Posterior vena cava (tissue), 2 donors: Measurements from ENCODE around the gene FAM180A. TPM values are rescaled to one million over a fixed set of nuclear protein-coding genes. Genes with fewer than 3 reads are reported as not detected.

Source experiments
- DNase-seq: peaks from one replicate; pipeline ENCODE4 v3.0.0-alpha.2; 2020; ENCODE audit warnings: low spot score
- intact Hi-C, 2 donors: fragments of 100-400 bp; cut with DNase I; formaldehyde crosslinking; loops; one replicate each; pipeline versions ENCODE4 v1.14.1 to v1.14.2; 2022 to 2023
- total RNA-seq, 2 donors: library from RNA; stranded (reverse); fragmentation: NEBNext Ultra II Directional; extraction: Animal tissue kit (Norgen Biotek cat#: 25700); gene quantifications; one replicate each; pipeline ENCODE4 v1.2.1, GENCODE V29; 2021
- donor health status: DM: yes; HTN: yes; CAD: no.
- donor health status: DM: yes; HTN: yes; CAD: no.

FAM180A gene
- total RNA-seq, 2 donors from 2014 or later: 11.9 to 38.1 TPM

GRCh38 chr7:135718794-135719437 lies 29.7 kb downstream of the FAM180A start:
- intact Hi-C loops: no loop called here
- DNase-seq: no peak

- intact Hi-C loops: no loop called here
- DNase-seq: no peak
These were observed 30.4 kb downstream of the FAM180A start for GRCh38 chr7:135718219-135718618.

DNA sequence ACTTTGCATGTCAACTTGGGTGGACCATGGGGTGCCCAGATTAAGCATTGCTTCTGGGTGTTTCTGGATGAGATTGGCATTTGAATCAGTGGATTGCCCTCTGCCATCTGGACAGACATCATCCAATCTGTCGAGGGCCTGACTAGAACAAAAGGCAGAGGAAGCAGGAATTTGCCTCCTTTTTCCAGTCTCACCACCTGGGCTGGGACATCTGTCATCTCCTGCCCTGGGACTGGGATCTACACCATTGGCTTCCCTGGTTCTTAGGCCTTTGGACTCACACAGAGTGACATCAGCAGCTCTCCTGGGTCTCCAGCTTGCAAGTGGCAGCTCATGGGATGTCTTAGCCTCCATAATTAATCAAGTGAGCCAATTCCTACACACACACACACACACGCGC lies 30.9 kb downstream of the FAM180A start:
- DNase-seq: no peak
- intact Hi-C loops: no loop called here

DNA sequence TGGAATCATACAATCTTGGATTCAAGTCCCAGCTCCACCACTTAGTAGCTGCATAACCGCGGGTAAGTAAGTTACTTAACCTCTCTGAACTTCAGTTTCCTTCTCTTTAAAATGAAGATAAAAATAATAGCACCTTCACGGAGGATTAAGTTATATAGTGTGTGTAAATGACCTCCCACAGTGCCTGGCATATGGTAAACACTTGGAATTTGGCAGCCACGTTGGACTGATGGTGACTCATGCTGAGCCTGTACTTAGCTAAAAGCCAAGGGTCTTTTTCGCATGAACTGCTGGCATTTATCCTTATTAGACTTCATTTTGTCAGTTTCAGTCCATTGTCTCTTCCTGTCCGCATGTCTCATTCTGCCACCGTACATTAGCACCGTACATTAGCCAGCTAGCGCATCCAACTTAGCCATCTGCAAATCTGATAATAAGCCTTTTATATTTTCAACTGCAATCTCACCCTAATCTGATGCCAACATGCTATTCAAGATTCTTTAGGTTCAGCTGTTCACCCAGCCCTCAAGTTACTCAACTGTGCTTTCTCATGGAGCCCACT lies 31.9 kb downstream of the FAM180A start:
- intact Hi-C loops: no loop called here
- DNase-seq: no peak

- intact Hi-C loops: no loop called here
- DNase-seq: no peak
These were observed 32.9 kb downstream of the FAM180A start for GRCh38 chr7:135715673-135716072.

GRCh38 chr7:135715055-135715522 lies 33.5 kb downstream of the FAM180A start:
- no peak for DNase-seq
- intact Hi-C loops: no loop called here

DNA sequence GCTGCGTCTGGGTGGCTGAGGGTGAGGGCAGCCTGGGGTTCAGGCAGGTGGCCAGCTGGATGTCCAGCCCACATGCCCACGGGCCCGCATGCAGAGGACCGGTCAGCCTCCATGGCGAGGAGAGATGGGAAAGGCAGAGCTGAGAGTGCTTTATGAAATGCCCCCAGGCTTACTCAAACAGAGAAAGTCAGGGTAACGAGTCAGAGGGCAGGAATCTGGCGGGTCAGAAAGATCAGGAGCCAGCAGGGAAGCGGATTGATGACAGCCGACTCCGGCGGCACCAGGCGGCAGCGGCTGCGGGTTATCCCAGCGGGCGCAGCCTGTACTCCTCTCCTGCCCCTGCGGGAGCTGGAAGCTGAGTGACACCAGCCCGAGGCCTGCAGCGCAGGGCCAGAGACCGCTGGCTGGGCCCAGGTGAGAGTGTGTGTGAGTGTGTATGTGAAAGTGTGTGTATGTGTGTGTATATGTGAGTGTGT lies 34.0 kb downstream of the FAM180A start:
- no peak for DNase-seq
- intact Hi-C loops: no loop called here

DNA sequence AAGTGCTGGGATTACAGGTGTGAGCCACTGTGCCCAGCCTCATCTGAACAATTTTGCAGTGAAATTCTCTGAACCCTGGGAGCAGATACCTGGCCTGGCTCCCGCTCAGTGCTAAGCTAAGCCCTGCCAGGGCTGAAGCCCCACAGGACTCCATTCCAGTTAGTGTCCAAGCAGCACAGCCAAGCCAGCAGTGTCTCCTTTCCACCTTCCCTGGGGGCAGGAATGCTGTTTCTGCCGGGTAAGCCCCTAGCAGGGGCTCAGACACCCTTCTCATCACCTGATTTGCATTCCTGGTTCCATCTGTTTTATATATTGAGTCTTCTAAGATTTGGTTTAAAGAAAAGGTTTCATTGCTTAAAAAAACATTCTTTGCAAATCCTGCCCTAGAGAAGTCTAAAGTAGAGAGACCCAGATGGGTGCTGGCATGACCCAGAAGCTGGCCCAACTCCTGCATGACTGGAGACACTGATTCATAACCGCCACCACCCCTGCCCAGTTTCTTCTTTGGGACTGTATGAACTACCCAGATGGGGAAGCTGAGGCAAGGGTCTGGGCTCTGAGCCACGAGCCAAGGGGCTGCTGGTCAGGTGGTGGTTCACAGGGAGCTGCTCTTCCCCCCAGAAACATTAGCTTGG lies 34.7 kb downstream of the FAM180A start:
- intact Hi-C loops: no loop called here
- DNase-seq: no peak

GRCh38 chr7:135712796-135713195 lies 35.8 kb downstream of the FAM180A start:
- DNase-seq: no peak
- intact Hi-C loops: no loop called here

GRCh38 chr7:135712182-135712782 lies 36.3 kb downstream of the FAM180A start:
- DNase-seq: no peak
- intact Hi-C loops: no loop called here

GRCh38 chr7:135711139-135711469 lies 37.5 kb downstream of the FAM180A start:
- intact Hi-C loops: no loop called here
- no peak for DNase-seq

DNA sequence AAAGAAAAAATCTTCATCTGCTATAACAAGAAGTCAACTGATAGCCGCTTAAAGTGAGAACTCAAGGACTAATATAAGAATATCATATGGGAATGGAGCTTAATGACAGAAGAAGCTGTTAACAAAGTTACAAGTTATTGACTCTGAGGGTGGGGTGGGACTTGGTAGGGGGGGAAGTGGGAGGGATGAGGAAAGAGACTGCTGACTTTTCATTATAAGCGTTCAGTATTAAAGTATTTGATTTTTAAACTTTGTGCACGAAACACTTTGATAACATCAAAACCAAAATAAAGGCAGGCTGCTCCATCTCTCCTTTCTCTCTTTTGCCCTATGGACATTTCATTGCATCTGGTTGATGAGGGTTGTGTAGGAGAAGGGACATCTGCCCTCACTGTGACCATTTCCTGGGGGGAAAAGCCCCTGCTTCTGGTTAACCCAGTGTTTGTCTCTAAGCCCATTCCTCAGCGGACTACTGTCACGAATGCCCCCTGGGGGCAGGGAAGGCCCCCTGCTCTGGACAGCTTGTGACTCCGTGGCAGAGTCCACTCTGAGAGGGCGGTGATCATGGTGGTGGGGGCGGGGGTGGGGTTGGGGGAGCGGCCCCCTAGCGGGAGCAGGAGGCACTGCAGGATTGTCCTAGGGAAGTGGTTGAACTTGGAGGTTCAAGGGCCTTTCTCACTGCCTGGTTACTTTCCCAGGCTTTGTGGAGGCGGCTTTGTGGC lies 38.0 kb downstream of the FAM180A start:
- intact Hi-C loops: no loop called here
- no peak for DNase-seq

DNA sequence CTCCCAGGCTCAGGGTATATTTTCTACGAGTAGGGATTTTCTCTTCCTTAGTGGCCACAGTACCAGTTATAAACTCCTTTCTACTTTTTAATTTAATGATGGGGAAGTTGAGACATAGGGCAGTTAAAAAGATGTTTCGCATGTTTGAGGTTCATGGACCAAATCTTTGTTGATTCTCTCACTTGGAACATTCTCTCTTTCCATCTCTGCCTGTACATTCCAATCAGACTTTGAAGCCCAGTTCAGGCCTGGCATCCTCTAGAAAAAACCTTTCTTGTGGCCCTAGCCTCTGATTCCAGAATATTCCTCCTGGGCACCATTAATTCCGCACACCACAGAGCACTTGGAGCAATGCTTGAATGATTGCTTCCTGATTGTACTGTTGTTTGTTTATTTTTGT lies 39.1 kb downstream of the FAM180A start:
- no peak for DNase-seq
- intact Hi-C loops: no loop called here

DNA sequence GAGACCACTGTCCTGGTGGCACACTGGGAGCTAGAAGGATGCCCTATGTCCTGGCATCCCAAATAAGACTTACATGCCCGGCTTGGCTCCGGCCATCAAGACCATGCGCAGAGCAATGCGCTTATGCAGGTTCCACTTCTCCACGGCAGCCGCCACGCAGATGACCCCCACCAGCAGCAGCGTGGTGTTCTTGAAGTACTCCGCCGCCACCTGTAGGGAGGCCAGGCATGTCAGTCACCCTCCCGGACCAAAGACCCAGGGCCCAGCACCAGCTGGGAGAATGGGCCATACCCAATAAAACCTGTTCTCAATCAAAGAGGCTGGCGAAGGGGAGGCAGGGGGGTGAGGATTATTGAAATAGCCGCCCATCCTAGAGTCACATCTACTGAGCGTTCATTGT lies 40.6 kb downstream of the FAM180A start:
- DNase-seq: no peak
- intact Hi-C loops: no loop called here

DNA sequence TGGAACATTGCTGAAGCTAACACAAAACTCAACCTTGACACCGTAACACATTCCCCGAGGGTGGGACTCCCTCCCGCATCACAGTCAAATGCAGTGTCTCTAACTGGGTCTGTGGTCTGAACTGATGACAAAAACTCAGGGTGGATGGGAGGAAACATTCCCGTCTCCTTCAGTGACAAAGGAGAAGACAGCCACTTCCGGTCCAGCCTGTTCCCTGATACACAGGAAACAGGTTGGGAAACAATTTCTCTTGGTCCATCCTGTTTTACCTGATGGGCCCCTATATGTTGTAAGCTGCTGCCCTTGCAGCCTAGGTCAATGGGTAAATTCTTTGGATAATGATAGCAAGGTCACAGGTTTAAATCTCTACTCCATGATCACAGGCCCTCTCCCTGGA lies 41.0 kb downstream of the FAM180A start:
- intact Hi-C loops: no loop called here
- no peak for DNase-seq

DNA sequence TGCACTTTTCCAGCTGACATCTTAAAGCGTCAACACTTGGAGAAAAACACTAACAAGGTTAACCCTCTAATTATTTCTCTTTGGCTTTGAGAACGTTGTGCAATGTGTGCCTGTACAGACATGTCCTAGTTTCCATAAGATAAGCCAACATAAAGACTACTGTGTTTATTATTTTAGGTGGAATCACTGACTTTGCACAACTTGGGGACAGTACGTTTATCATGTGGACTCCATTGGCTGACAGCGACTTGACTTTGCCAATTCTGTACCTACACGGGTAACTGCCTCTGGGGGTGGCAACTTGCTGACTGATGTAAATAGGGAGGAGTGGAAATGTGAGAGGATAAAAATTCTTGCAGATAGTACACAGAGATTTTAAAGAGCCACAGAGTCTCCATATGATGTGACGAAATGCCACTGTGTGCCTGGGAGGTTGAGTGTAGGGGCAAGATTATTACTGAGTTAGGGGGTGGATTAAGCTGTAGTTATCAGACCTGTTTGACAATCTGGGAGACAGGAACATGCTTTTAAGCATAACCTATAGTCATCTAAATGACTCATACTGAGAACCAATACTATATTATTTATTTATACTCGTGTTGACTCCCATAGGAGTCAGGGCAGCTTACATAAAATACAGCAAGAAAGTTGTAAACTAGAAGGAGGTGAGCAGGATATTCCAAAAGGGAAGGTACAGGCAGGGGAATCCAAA lies 41.6 kb downstream of the FAM180A start:
- intact Hi-C loops: no loop called here
- DNase-seq: no peak

DNA sequence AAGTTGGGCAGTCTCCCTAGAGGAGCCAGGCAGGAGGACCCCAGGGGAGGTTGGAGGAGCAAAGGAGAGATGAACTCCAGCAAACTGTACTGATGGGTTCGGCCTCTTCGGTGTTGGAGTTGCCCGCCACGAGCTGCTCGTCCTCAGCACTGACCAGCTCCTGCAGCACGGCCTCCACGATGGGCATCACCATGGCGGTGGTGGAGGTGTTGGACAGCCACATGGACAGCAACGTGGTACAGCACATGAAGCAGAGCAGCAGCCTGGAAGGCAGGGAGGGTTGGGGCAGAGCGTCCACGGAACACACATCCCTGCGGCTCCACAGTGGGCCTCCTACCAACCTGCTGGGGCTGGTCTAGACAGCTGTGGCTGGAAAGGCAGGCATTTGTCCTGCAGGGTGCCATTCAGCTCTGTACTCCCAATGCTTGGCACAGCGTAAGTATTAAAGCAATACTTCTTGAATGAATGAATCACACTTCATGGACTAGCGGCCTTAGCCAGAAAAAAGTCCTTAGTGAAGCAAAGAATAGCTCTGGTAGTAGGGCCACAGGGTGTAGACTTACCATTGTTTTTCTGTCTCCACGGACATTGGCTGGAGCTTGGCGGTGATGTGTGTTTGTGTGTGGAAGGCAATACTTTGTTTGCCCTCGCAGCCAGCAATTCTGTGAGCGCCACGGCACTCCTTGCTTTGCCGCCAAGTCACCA lies 42.4 kb downstream of the FAM180A start:
- DNase-seq: no peak
- intact Hi-C loops: no loop called here

DNA sequence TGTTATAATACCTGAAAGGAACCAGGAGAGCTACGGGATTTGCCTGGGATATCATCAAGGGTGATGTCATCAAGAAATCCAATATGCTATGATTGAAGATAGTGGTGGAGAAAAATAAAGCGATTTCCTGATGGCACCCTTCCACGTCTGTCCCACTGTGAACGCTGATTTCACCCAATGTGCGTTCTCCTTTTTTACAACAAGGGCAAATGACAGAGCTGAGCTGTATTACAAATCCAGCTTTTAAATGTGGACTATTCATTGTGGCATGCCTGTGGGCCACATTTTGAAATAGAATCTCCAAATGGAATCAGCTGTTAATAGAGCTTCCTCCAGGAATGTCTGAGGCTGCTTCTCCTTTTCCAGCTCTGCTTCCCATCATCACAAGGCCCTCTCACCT lies 43.9 kb downstream of the FAM180A start:
- intact Hi-C loops: no loop called here
- DNase-seq: no peak

GRCh38 chr7:135704074-135704473 lies 44.5 kb downstream of the FAM180A start:
- intact Hi-C loops: no loop called here

More at GRCh38 chr7:135704074-135704473, 44.5 kb downstream of the FAM180A start:
- DNase-seq: no peak
